ENCODE results near the gene GLIS1.

The GLIS1 gene

GRCh38 chr1:53718443-53718842, 20.5 kb downstream of the GLIS1 start:
- DNase-seq (ENCODE audit: low read depth in 3 of 3): no peak

- no peak for DNase-seq (ENCODE audit: low read depth in 3 of 3)
Measured at GRCh38 chr1:53717025-53717804, 21.7 kb downstream of the GLIS1 start.

GRCh38 chr1:53716150-53716549, 22.8 kb downstream of the GLIS1 start:
- DNase-seq (ENCODE audit: low read depth in 3 of 3): no peak

- no peak for DNase-seq (ENCODE audit: low read depth in 3 of 3)
Measured at GRCh38 chr1:53715478-53715877, 23.5 kb downstream of the GLIS1 start.

GRCh38 chr1:53712276-53712675, 26.7 kb downstream of the GLIS1 start:
- DNase-seq (ENCODE audit: low read depth in 3 of 3): no peak

- DNase-seq (ENCODE audit: low read depth in 3 of 3): no peak
Measured at GRCh38 chr1:53710584-53710983, 28.4 kb downstream of the GLIS1 start.

- no peak for DNase-seq (ENCODE audit: low read depth in 3 of 3)
Measured at GRCh38 chr1:53708687-53709086, 30.3 kb downstream of the GLIS1 start.

- no peak for DNase-seq (ENCODE audit: low read depth in 3 of 3)
Measured at GRCh38 chr1:53706356-53706755, 32.6 kb downstream of the GLIS1 start.

GRCh38 chr1:53705446-53706096, 33.4 kb downstream of the GLIS1 start:
- no peak for DNase-seq (ENCODE audit: low read depth in 3 of 3)

GRCh38 chr1:53704804-53705445, 34.0 kb downstream of the GLIS1 start:
- no peak for DNase-seq (ENCODE audit: low read depth in 3 of 3)

- no peak for DNase-seq (ENCODE audit: low read depth in 3 of 3)
Measured at GRCh38 chr1:53704304-53704703, 34.7 kb downstream of the GLIS1 start.

GRCh38 chr1:53703174-53703573, 35.8 kb downstream of the GLIS1 start:
- no peak for DNase-seq (ENCODE audit: low read depth in 3 of 3)

- DNase-seq (ENCODE audit: low read depth in 3 of 3): no peak
Measured at GRCh38 chr1:53702341-53702740, 36.6 kb downstream of the GLIS1 start.

- no peak for DNase-seq (ENCODE audit: low read depth in 3 of 3)
Measured at GRCh38 chr1:53700776-53701175, 38.2 kb downstream of the GLIS1 start.

GRCh38 chr1:53699981-53700380, 39.0 kb downstream of the GLIS1 start:
- no peak for DNase-seq (ENCODE audit: low read depth in 3 of 3)

GRCh38 chr1:53698384-53698980, 40.5 kb downstream of the GLIS1 start:
- DNase-seq (ENCODE audit: low read depth in 3 of 3): no peak

- DNase-seq (ENCODE audit: low read depth in 3 of 3): no peak
Measured at GRCh38 chr1:53697721-53698383, 41.1 kb downstream of the GLIS1 start.

GRCh38 chr1:53696990-53697389, 42.0 kb downstream of the GLIS1 start:
- DNase-seq (ENCODE audit: low read depth in 3 of 3): no peak

- no peak for DNase-seq (ENCODE audit: low read depth in 3 of 3)
Measured at GRCh38 chr1:53696571-53696970, 42.4 kb downstream of the GLIS1 start.

- no peak for DNase-seq (ENCODE audit: low read depth in 3 of 3)
Measured at GRCh38 chr1:53696051-53696450, 42.9 kb downstream of the GLIS1 start.

- DNase-seq (ENCODE audit: low read depth in 3 of 3): no peak
Measured at GRCh38 chr1:53695116-53695515, 43.8 kb downstream of the GLIS1 start.

GRCh38 chr1:53694718-53695091, 44.3 kb downstream of the GLIS1 start:
- no peak for DNase-seq (ENCODE audit: low read depth in 3 of 3)

All from stimulated activated CD4-positive, alpha-beta T cell treated with anti-CD3 and anti-CD28 coated beads, TNF-alpha, amount 100 ng/mL, for 24 hours (primary cell).